MG63 (cell line): ENCODE results near the gene TIAM2. TPM values are rescaled to one million over a fixed set of nuclear protein-coding genes. Genes with fewer than 3 reads are reported as not detected.

Source experiments
- DNase-seq: peaks from one replicate; pipeline ENCODE4 v3.0.0-alpha.2; 2020
- H3K27me3 ChIP-seq: fragments of 250-450 bp; sonication (Bioruptor Pico); 2 replicates; pipeline ENCODE4 v1.5.1; 2020; ENCODE audit warnings: mild to moderate bottlenecking, moderate library complexity
- H3K36me3 ChIP-seq: fragments of 250-450 bp; sonication (Bioruptor Pico); 2 replicates; pipeline ENCODE4 v1.5.1; 2020; ENCODE audit warnings: mild to moderate bottlenecking, moderate library complexity
- H3K4me3 ChIP-seq: fragments of 250-450 bp; sonication (Bioruptor Pico); 2 replicates; pipeline ENCODE4 v1.5.1; 2020; ENCODE audit warnings: mild to moderate bottlenecking, moderate library complexity
- H3K9me3 ChIP-seq: fragments of 250-450 bp; sonication (Bioruptor Pico); 2 replicates; pipeline ENCODE4 v1.5.1; 2020; ENCODE audit warnings: mild to moderate bottlenecking, moderate library complexity
- total RNA-seq: library from RNA; depleted of rRNA; stranded (reverse); fragments of >200 nt; shearing (Covaris generic); gene quantifications from 2 replicates; pipeline ENCODE4 v1.2.3, GENCODE V29; 2014; ENCODE audit warnings: low replicate concordance

Gene TIAM2
- total RNA-seq, 1 experiment from 2014 or later: 4.9 TPM

GRCh38 chr6:154981079-154981870, 13.8 kb upstream of the TIAM2 start:
- no peak overlapping the region for H3K4me3 ChIP-seq
- no peaks in the 10 kb centered on the region for H3K27me3 ChIP-seq
- no peaks in the 10 kb centered on the region for H3K9me3 ChIP-seq
- no peaks in the 10 kb centered on the region for H3K36me3 ChIP-seq
- DNase-seq: no peak

GRCh38 chr6:154984146-154984545, 11.0 kb upstream of the TIAM2 start:
- no peak overlapping the region for H3K4me3 ChIP-seq
- H3K36me3 ChIP-seq: no peaks in the 10 kb centered on the region
- DNase-seq: peak; percentile 78
- no peaks in the 10 kb centered on the region for H3K27me3 ChIP-seq
- H3K9me3 ChIP-seq: no peaks in the 10 kb centered on the region

- DNase-seq: no peak
- Histone ChIP-seq H3K4me3 (no peak overlapping the region), H3K36me3 (no peaks in the 10 kb centered on the region), H3K27me3 (no peaks in the 10 kb centered on the region), H3K9me3 (no peaks in the 10 kb centered on the region)
Measured at GRCh38 chr6:154986787-154987235, 8.3 kb upstream of the TIAM2 start.

- no peaks in the 10 kb centered on the region for H3K36me3 ChIP-seq
- H3K27me3 ChIP-seq: no peaks in the 10 kb centered on the region
- H3K4me3 ChIP-seq: no peak overlapping the region
- no peaks in the 10 kb centered on the region for H3K9me3 ChIP-seq
- DNase-seq: no peak
Measured at GRCh38 chr6:154989448-154989847, 5.7 kb upstream of the TIAM2 start.

- Histone ChIP-seq H3K4me3 (no peak overlapping the region), H3K9me3 (no peaks in the 10 kb centered on the region), H3K27me3 (no peaks in the 10 kb centered on the region), H3K36me3 (no peaks in the 10 kb centered on the region)
- peak; percentile 56 for DNase-seq
Measured at GRCh38 chr6:154991207-154991606, 3.9 kb upstream of the TIAM2 start.

- peak; percentile 80 for DNase-seq
- Histone ChIP-seq H3K36me3 (no peaks in the 10 kb centered on the region), H3K4me3 (no peak overlapping the region), H3K27me3 (no peaks in the 10 kb centered on the region), H3K9me3 (no peaks in the 10 kb centered on the region)
Measured at GRCh38 chr6:154993026-154993425, 2.1 kb upstream of the TIAM2 start.

GRCh38 chr6:154993710-154994109, 1.4 kb upstream of the TIAM2 start:
- H3K27me3 ChIP-seq: no peaks in the 10 kb centered on the region
- no peak overlapping the region for H3K4me3 ChIP-seq
- no peak for DNase-seq
- no peaks in the 10 kb centered on the region for H3K36me3 ChIP-seq
- H3K9me3 ChIP-seq: no peaks in the 10 kb centered on the region

GRCh38 chr6:154994836-154995253, 270 bp upstream of the TIAM2 start:
- Histone ChIP-seq H3K36me3 (no peaks in the 10 kb centered on the region), H3K9me3 (no peaks in the 10 kb centered on the region), H3K27me3 (no peaks in the 10 kb centered on the region), H3K4me3 (no peak overlapping the region; the same call in 1 of the 2 replicates)
- no peak for DNase-seq

- Histone ChIP-seq H3K4me3 (peak overlapping the region; percentile 65), H3K27me3 (no peaks in the 10 kb centered on the region), H3K9me3 (no peaks in the 10 kb centered on the region), H3K36me3 (no peaks in the 10 kb centered on the region)
- DNase-seq: no peak
Measured at GRCh38 chr6:154996016-154996590, 988 bp downstream of the TIAM2 start.

GRCh38 chr6:154996841-154997311, 1.8 kb downstream of the TIAM2 start:
- Histone ChIP-seq H3K27me3 (no peaks in the 10 kb centered on the region), H3K36me3 (no peaks in the 10 kb centered on the region), H3K9me3 (no peaks in the 10 kb centered on the region), H3K4me3 (no peak overlapping the region)
- DNase-seq: no peak

- DNase-seq: no peak
- no peaks in the 10 kb centered on the region for H3K27me3 ChIP-seq
- no peaks in the 10 kb centered on the region for H3K36me3 ChIP-seq
- H3K4me3 ChIP-seq: no peak overlapping the region
- no peaks in the 10 kb centered on the region for H3K9me3 ChIP-seq
Measured at GRCh38 chr6:154998855-154999254, 3.7 kb downstream of the TIAM2 start.

GRCh38 chr6:155001482-155001881, 6.4 kb downstream of the TIAM2 start:
- Histone ChIP-seq H3K27me3 (no peaks in the 10 kb centered on the region), H3K4me3 (no peak overlapping the region), H3K36me3 (no peaks in the 10 kb centered on the region), H3K9me3 (no peaks in the 10 kb centered on the region)
- DNase-seq: peak; percentile 18

GRCh38 chr6:155001934-155002333, 6.8 kb downstream of the TIAM2 start:
- H3K27me3 ChIP-seq: no peaks in the 10 kb centered on the region
- no peaks in the 10 kb centered on the region for H3K9me3 ChIP-seq
- H3K36me3 ChIP-seq: no peaks in the 10 kb centered on the region
- no peak overlapping the region for H3K4me3 ChIP-seq
- no peak for DNase-seq

GRCh38 chr6:155003476-155003875, 8.4 kb downstream of the TIAM2 start:
- Histone ChIP-seq H3K4me3 (no peak overlapping the region), H3K36me3 (no peaks in the 10 kb centered on the region), H3K9me3 (no peaks in the 10 kb centered on the region), H3K27me3 (no peaks in the 10 kb centered on the region)
- DNase-seq: no peak

GRCh38 chr6:155004017-155004416, 8.9 kb downstream of the TIAM2 start:
- no peaks in the 10 kb centered on the region for H3K27me3 ChIP-seq
- DNase-seq: no peak
- no peaks in the 10 kb centered on the region for H3K9me3 ChIP-seq
- H3K4me3 ChIP-seq: no peak overlapping the region
- no peaks in the 10 kb centered on the region for H3K36me3 ChIP-seq

GRCh38 chr6:155004576-155005372, 9.7 kb downstream of the TIAM2 start:
- Histone ChIP-seq H3K27me3 (no peaks in the 10 kb centered on the region), H3K36me3 (no peaks in the 10 kb centered on the region), H3K4me3 (no peak overlapping the region), H3K9me3 (no peaks in the 10 kb centered on the region)
- no peak for DNase-seq

GRCh38 chr6:155008625-155009024, 13.5 kb downstream of the TIAM2 start:
- Histone ChIP-seq H3K27me3 (no peaks in the 10 kb centered on the region), H3K36me3 (no peaks in the 10 kb centered on the region), H3K9me3 (no peaks in the 10 kb centered on the region), H3K4me3 (no peak overlapping the region)
- no peak for DNase-seq
